ENCODE measurements around the gene GINS1. TPM values are rescaled to one million over a fixed set of nuclear protein-coding genes. Genes with fewer than 3 reads are reported as not detected.

Gene GINS1
- total and polyA plus RNA-seq, 7 donors, result 0.28 to 7.6 (median 1.2) TPM

DNA sequence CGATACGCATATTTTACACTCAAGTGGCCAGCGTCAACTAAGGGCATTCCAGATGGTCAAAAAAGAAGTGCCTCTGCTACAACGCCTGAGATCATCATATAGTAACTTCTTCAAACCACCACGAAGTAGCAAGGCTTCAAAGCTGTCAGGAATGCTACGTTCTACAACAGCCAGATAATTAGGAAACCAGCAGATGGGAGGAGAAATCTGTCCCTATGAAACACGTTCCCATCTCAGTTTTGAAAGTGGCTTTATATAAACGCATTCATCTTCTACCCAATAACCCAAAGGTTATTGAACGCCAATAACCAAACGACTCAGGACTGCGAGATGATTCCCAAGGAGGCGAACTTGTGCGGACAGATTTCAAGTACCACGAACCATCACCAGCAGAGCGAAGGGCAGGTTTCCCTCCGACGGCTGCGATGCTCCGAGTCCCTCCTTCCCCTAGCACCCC is 18.0 kb upstream of the GINS1 start:
- H3K4me1 ChIP-seq, result peaks cover 0 to 19% (median 14%) of the 10 kb centered on the region in 4 donors
- TF ChIP-seq CTCF (IDR thresholded peaks at IDR 0.05) (no peak), POLR2A (IDR thresholded peaks at IDR 0.05) (no peak), POLR2AphosphoS5 (IDR thresholded peaks at IDR 0.05) (no peak), EP300 (IDR thresholded peaks at IDR 0.05) (no peak)
- H3K27ac ChIP-seq, result peak overlapping the region; percentile 90 to 97 (median 94)
- no peaks in the 10 kb centered on the region for H3K9me3 ChIP-seq
- no peaks in the 10 kb centered on the region for H3K27me3 ChIP-seq
- peak overlapping the region; percentile 71 to 95 (median 76) for H3K4me3 ChIP-seq
- no peak for DNase-seq
- no peaks in the 10 kb centered on the region for H3K36me3 ChIP-seq
- intact Hi-C loops (cut with DNase I), result no loop called here
- WGBS, 2 donors, result 15 to 18% methylated on average over 19 of the region's 19 CpGs

DNA sequence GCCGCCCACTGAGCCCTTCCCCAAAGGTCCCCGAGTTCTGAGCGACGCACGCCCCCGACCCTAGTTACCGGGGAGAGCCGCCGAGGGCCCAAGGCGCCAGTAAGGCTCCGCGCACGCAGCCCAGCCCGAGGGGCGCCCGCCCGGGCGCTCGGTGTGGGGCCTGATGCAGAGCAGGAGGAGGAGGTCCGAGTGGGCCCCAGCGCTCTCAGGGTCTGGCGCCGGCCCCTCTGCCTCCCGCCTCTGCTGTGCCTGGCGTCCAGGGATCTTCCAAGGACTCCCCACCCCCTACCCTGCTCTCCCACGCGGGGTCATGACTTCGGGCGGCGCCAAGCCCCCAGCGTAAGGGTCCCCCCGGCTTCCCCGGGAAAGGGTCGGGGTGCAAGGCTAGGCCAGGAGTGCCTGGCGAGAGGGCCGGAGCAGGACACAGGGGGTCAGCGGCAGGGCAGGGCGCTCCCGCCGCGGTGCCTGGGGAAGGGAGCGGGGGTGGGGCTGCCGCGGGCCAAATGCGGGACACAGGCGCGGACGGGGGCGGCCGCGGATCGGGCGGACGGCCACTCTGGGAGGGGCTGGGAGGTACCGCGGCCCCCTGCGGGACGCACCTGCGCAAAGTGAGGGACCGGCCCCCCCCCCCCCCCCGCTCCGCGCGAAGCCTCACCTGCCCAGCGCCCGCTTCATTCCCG is 17.5 kb upstream of the GINS1 start:
- Histone ChIP-seq H3K9me3 (no peaks in the 10 kb centered on the region), H3K4me3 (peak overlapping the region; percentile 71 to 95 (median 76)), H3K36me3 (no peaks in the 10 kb centered on the region), H3K27me3 (no peaks in the 10 kb centered on the region), H3K27ac (peak overlapping the region; percentile 90 to 97 (median 94)), H3K4me1 (peaks cover 0 to 17% (median 13%) of the 10 kb centered on the region in 4 donors)
- peak; percentile 70 for DNase-seq
- WGBS, 2 donors, result 0 to 1% methylated on average over 67 of the region's 67 CpGs
- no peak for TF ChIP-seq POLR2AphosphoS5 (IDR thresholded peaks at IDR 0.05)
- no peak for TF ChIP-seq EP300 (IDR thresholded peaks at IDR 0.05)
- no peak for TF ChIP-seq POLR2A (IDR thresholded peaks at IDR 0.05)
- TF ChIP-seq CTCF (IDR thresholded peaks at IDR 0.05), result no peak
- intact Hi-C loops (cut with DNase I), result loop anchor here (2.0 to 5.0 kb wide), 4 partner anchors 79 to 323 kb away; partner anchors contain the start of genes ENTPD6 and PYGB

GRCh38 chr20:25390538-25391528 is 16.6 kb upstream of the GINS1 start, which contains the start of gene ABHD12:
TSS of gene ABHD12 (minus strand) at chr20:25390835. CDS start at chr20:25390703, 132 bp downstream.
- TF ChIP-seq POLR2A (IDR thresholded peaks at IDR 0.05) (peak; percentile 22 to 70), EP300 (IDR thresholded peaks at IDR 0.05) (no peak), POLR2AphosphoS5 (IDR thresholded peaks at IDR 0.05) (peak; percentile 67 to 87 (median 86))
- intact Hi-C loops (cut with DNase I), result loop anchor here (2.0 to 5.0 kb wide), 4 partner anchors 80 to 324 kb away; partner anchors contain the start of genes ENTPD6 and PYGB
- no peaks in the 10 kb centered on the region for H3K36me3 ChIP-seq
- peak; percentile 98 for DNase-seq
- H3K4me1 ChIP-seq, result peaks cover 0 to 17% (median 13%) of the 10 kb centered on the region in 4 donors
- H3K9me3 ChIP-seq, result no peaks in the 10 kb centered on the region
- 0 to 1% methylated on average over 91 of the region's 91 CpGs for WGBS, 2 donors
- peak within 1 kb of the TSS; percentile 90 to 97 (median 94) for H3K27ac ChIP-seq
- H3K27me3 ChIP-seq, result no peaks in the 10 kb centered on the region
- peak within 1 kb of the TSS; percentile 71 to 95 (median 76) for H3K4me3 ChIP-seq

GRCh38 chr20:25394276-25394675 is 13.2 kb upstream of the GINS1 start:
- H3K9me3 ChIP-seq, result no peaks in the 10 kb centered on the region
- no peak for TF ChIP-seq CTCF (IDR thresholded peaks at IDR 0.05)
- TF ChIP-seq POLR2AphosphoS5 (IDR thresholded peaks at IDR 0.05), result no peak
- no peak for TF ChIP-seq POLR2A (IDR thresholded peaks at IDR 0.05)
- no peak for TF ChIP-seq EP300 (IDR thresholded peaks at IDR 0.05)
- H3K36me3 ChIP-seq, result no peaks in the 10 kb centered on the region
- DNase-seq, result no peak
- 63 to 69% methylated on average over 5 of the region's 5 CpGs for WGBS, 2 donors
- H3K27ac ChIP-seq, result no peak overlapping the region
- H3K27me3 ChIP-seq, result no peaks in the 10 kb centered on the region
- no peak overlapping the region for H3K4me3 ChIP-seq
- intact Hi-C loops (cut with DNase I), result loop anchor here (5.0 kb wide), 2 partner anchors 197 to 327 kb away; partner anchors contain the start of gene ENTPD6
- H3K4me1 ChIP-seq, result peaks cover 0 to 20% (median 11%) of the 10 kb centered on the region in 4 donors
